ENCODE data around the gene ARHGEF17. TPM values are rescaled to one million over a fixed set of nuclear protein-coding genes. Genes with fewer than 3 reads are reported as not detected.

The ARHGEF17 gene
- polyA plus RNA-seq, 6 donors from 2014 or later: not detected

- Mint-ChIP-seq H3K27ac (peak overlapping the region in 2 of 6 donors; percentile 19 to 66), H3K27me3 (peaks cover 4 to 8% (median 7%) of the 10 kb centered on the region in 3 donors), H3K4me3 (no peak overlapping the region), H3K36me3 (no peaks in the 10 kb centered on the region), H3K4me1 (peaks cover 9 to 14% (median 9%) of the 10 kb centered on the region in 3 donors), H3K9me3 (no peaks in the 10 kb centered on the region)
- ATAC-seq (ENCODE audit: low read depth in 2 of 2) (no peak), DNase-seq (no peak)
Measured at GRCh38 chr11:73326929-73327811, 19.1 kb downstream of the ARHGEF17 start.

DNA sequence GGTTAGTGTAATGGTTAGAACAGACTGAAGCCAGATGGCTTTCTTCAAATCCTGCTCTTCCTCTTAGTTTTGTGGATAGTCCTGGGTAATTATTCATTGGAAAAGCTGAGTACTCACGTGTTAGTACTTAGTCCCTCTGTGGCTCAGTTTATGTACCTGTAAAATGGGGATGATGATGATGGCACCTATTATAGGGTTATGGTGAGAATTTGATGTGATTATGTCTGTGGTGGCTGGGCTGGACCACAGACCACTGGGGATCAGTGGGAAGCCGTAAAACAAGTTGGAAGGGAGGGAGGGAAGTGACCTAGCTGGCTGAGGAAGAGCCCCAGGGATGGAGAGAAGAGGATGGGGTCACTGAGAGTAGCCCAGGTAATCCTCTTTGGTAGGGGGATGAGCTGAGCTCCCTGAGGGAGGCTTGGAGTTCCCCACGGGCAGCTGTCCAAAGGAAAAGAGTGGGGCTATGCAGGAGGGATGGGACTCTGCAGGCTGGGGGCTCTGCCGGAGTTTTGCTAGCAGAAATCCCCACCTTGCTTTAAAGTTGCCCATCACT, 19.8 kb downstream of the ARHGEF17 start:
- peaks cover 0 to under 1% (median under 1%) of the 10 kb centered on the region in 3 donors for H3K27me3 Mint-ChIP-seq
- no peak overlapping the region for H3K4me3 Mint-ChIP-seq
- no peak for ATAC-seq (ENCODE audit: low read depth in 2 of 2)
- peak overlapping the region in 3 of 6 donors; percentile 16 to 60 (median 19) for H3K27ac Mint-ChIP-seq
- DNase-seq: no peak
- H3K36me3 Mint-ChIP-seq: no peaks in the 10 kb centered on the region
- peaks cover 1 to 6% (median 1%) of the 10 kb centered on the region in 3 donors for H3K4me1 Mint-ChIP-seq
- no peaks in the 10 kb centered on the region for H3K9me3 Mint-ChIP-seq

DNA sequence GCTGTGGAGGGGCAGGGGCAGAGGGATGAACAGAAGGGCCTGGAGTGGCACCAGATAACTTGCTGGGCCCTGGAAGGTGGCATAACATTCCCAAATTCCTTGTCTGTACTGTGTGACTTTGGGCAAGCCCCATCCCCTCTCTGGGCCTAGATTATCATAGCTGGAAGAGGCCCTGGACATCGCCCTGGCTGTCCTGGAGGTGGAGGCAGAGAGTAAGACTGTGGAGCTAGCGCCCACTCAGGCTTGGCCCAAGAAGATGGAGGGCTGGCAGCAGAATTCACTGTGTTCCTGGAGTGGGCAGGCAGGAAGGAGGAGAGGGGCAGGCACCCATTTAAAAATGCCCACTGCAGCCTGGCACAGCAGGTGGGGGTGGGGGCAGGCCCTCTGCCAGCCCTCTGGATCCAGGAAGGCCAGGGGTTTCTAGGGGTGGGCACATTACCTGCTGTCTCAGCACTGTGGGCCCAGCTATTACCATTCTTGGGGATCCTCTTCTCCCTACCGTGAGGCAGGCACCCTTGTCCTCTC, 22.6 kb downstream of the ARHGEF17 start:
- peaks cover 0 to 6% (median 0%) of the 10 kb centered on the region in 3 donors for H3K27me3 Mint-ChIP-seq
- H3K27ac Mint-ChIP-seq: no peak overlapping the region
- no peaks in the 10 kb centered on the region for H3K9me3 Mint-ChIP-seq
- no peaks in the 10 kb centered on the region for H3K36me3 Mint-ChIP-seq
- H3K4me1 Mint-ChIP-seq: peaks cover 0 to 4% (median under 1%) of the 10 kb centered on the region in 3 donors
- DNase-seq: no peak
- ATAC-seq (ENCODE audit: low read depth in 2 of 2): no peak
- H3K4me3 Mint-ChIP-seq: no peak overlapping the region

GRCh38 chr11:73331138-73331916, 23.3 kb downstream of the ARHGEF17 start:
- no peak overlapping the region for H3K27ac Mint-ChIP-seq
- peak overlapping the region in 1 of 8 donors; percentile 42 for H3K4me3 Mint-ChIP-seq
- DNase-seq (no peak), ATAC-seq (ENCODE audit: low read depth in 2 of 2) (no peak)
- no peaks in the 10 kb centered on the region for H3K9me3 Mint-ChIP-seq
- H3K36me3 Mint-ChIP-seq: no peaks in the 10 kb centered on the region
- peaks cover 0 to 11% (median 0%) of the 10 kb centered on the region in 3 donors for H3K27me3 Mint-ChIP-seq
- H3K4me1 Mint-ChIP-seq: peaks cover 0 to 4% (median 0%) of the 10 kb centered on the region in 3 donors

DNA sequence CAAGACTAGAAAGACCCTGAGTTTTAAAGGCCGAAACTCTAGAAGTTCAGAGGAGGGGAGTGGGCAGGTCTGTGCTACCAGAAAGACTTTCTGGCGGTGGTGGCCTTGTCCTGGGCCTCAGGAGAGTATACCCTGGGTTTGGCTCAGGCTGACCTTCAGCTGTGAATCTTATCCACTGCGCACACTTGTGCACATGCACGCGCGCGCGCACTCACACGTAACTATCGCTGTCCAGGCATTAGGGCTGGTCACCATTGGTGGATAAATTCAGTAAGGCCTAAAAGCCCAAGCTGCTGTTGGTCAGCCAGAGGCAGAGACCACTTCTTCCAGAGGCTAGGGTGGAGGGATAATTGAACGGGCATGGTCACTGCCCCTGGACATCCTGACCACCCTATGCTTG, 25.1 kb downstream of the ARHGEF17 start:
- DNase-seq (no peak), ATAC-seq (ENCODE audit: low read depth in 2 of 2) (no peak)
- Mint-ChIP-seq H3K9me3 (no peaks in the 10 kb centered on the region), H3K36me3 (no peaks in the 10 kb centered on the region), H3K27ac (no peak overlapping the region), H3K4me3 (no peak overlapping the region), H3K4me1 (peaks cover 0 to 4% (median 0%) of the 10 kb centered on the region in 3 donors), H3K27me3 (peaks cover 0 to 11% (median 0%) of the 10 kb centered on the region in 3 donors)

GRCh38 chr11:73333640-73334383, 25.7 kb downstream of the ARHGEF17 start:
- Mint-ChIP-seq H3K36me3 (no peaks in the 10 kb centered on the region), H3K27ac (peak overlapping the region in 2 of 6 donors; percentile 1 to 71), H3K27me3 (peaks cover 0 to 11% (median 0%) of the 10 kb centered on the region in 3 donors), H3K4me1 (peaks cover 0 to 4% (median under 1%) of the 10 kb centered on the region in 3 donors), H3K4me3 (no peak overlapping the region), H3K9me3 (no peaks in the 10 kb centered on the region)
- ATAC-seq (ENCODE audit: low read depth in 2 of 2): no peak
- no peak for DNase-seq

GRCh38 chr11:73334384-73335203, 26.5 kb downstream of the ARHGEF17 start:
- Mint-ChIP-seq H3K9me3 (no peaks in the 10 kb centered on the region), H3K27me3 (peaks cover 0 to 11% (median 0%) of the 10 kb centered on the region in 3 donors), H3K4me3 (no peak overlapping the region), H3K4me1 (peaks cover 0 to 4% (median 4%) of the 10 kb centered on the region in 3 donors), H3K27ac (peak overlapping the region in 1 of 6 donors; percentile 33), H3K36me3 (no peaks in the 10 kb centered on the region)
- ATAC-seq (ENCODE audit: low read depth in 2 of 2) (peak in 1 of 2 donors; percentile 8), DNase-seq (no peak)

GRCh38 chr11:73335204-73335923, 27.3 kb downstream of the ARHGEF17 start:
- ATAC-seq (ENCODE audit: low read depth in 2 of 2) (peak; percentile 74 to 81), DNase-seq (peak; percentile 69)
- Mint-ChIP-seq H3K4me3 (no peak overlapping the region), H3K9me3 (no peaks in the 10 kb centered on the region), H3K27ac (peak overlapping the region in 3 of 6 donors; percentile 26 to 54 (median 39)), H3K27me3 (peaks cover 0 to 11% (median 0%) of the 10 kb centered on the region in 3 donors), H3K4me1 (peaks cover 0 to 4% (median 4%) of the 10 kb centered on the region in 3 donors), H3K36me3 (no peaks in the 10 kb centered on the region)

DNA sequence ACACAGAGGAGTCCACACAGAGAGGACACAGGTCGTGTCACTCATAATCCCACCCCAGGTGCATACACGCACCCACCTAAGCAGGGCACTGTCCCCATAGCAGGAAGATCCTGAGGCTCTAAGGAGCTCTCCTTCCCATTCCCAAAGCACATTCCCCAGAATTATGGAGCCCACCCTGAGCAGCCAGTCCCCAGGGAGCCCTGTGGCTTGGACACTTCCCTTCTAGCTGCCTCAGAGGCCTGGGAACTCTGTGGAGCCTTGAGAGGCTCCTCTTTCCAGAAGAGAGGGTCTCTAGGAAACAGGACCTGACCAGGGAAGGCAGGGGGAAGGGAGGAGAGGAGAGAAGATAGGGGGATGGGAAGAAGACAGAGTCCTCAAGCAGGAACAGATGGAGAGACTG, 29.8 kb downstream of the ARHGEF17 start:
- no peak overlapping the region for H3K27ac Mint-ChIP-seq
- H3K27me3 Mint-ChIP-seq: peaks cover 0 to 17% (median 4%) of the 10 kb centered on the region in 3 donors
- no peak for DNase-seq
- no peaks in the 10 kb centered on the region for H3K9me3 Mint-ChIP-seq
- peaks cover 0 to 4% (median 4%) of the 10 kb centered on the region in 3 donors for H3K4me1 Mint-ChIP-seq
- H3K36me3 Mint-ChIP-seq: no peaks in the 10 kb centered on the region
- H3K4me3 Mint-ChIP-seq: no peak overlapping the region
- no peak for ATAC-seq (ENCODE audit: low read depth in 2 of 2)

DNA sequence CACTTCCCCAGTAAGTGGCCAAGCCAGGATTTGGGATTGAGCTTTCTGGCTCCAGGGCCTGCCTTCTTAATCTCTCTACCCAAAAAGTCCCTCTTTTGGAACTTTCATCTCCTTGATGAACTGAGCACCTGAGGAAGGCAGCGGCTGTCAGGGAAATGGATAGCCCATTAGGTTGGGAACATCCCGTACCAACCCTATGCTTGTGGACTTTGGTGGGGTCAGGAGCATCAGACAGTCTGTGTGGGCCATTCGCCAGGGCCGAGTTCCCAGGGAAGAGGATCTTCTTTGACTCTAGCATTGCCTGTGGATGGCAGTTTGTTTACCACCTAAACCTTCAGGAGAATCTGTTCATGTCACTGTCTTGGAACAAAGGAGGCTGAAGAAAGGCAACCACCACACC, 30.2 kb downstream of the ARHGEF17 start:
- Mint-ChIP-seq H3K4me3 (peak overlapping the region in 1 of 8 donors; percentile 25), H3K36me3 (no peaks in the 10 kb centered on the region), H3K4me1 (peaks cover 0 to 4% (median 4%) of the 10 kb centered on the region in 3 donors), H3K27me3 (peaks cover 0 to 17% (median 4%) of the 10 kb centered on the region in 3 donors), H3K9me3 (no peaks in the 10 kb centered on the region), H3K27ac (no peak overlapping the region)
- DNase-seq (no peak), ATAC-seq (ENCODE audit: low read depth in 2 of 2) (no peak)

DNA sequence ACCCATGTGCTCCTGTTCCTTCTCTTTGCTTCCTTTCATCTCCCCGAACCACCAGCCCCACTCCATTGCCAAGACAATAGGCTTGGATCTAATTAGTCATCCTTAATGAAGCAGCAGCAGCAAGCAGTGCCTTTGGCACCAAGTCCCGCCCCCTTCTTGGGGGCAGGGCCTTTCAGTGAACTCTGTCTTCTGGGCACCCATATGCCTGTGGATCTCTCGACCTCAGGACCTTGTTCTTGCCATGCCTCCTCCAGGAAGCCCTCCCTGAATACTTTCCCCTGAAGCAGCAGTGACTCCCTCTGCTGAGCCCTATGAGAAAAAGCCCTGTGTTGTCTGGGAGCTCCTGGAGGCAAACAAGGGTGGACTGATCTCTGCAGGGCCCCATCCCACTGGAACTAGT, 32.1 kb downstream of the ARHGEF17 start:
- no peaks in the 10 kb centered on the region for H3K9me3 Mint-ChIP-seq
- no peaks in the 10 kb centered on the region for H3K36me3 Mint-ChIP-seq
- H3K27ac Mint-ChIP-seq: no peak overlapping the region
- ATAC-seq (ENCODE audit: low read depth in 2 of 2) (no peak), DNase-seq (no peak)
- peaks cover 0 to 11% (median 4%) of the 10 kb centered on the region in 3 donors for H3K27me3 Mint-ChIP-seq
- peaks cover 0 to 4% (median 3%) of the 10 kb centered on the region in 3 donors for H3K4me1 Mint-ChIP-seq
- no peak overlapping the region for H3K4me3 Mint-ChIP-seq

Data from naive B cell (primary cell).